ENCODE measurements around the gene PTTG1. TPM values are rescaled to one million over a fixed set of nuclear protein-coding genes. Genes with fewer than 3 reads are reported as not detected.

The PTTG1 gene
- total and polyA plus RNA-seq, 12 donors, result 0.32 to 17.5 (median 1.7) TPM; not detected in 1

GRCh38 chr5:160382346-160382745 is 39.3 kb upstream of the PTTG1 start:
- intact Hi-C loops (cut with DNase I), result loop anchor here in 1 of 10 donors (10.0 kb wide), 1 partner anchor 278 kb away; no protein-coding TSS in a partner anchor
- peaks cover 0 to 5% (median 0%) of the 10 kb centered on the region in 9 donors for H3K4me1 ChIP-seq
- H3K36me3 ChIP-seq, result no peaks in the 10 kb centered on the region
- DNase-seq (no peak), ATAC-seq (no peak)
- H3K4me3 ChIP-seq, result no peak overlapping the region
- no peaks in the 10 kb centered on the region for H3K27me3 ChIP-seq
- peaks cover 0 to 12% (median 4%) of the 10 kb centered on the region in 11 donors for H3K9me3 ChIP-seq
- WGBS, 2 donors, result 56 to 58% methylated on average over 3 of the region's 3 CpGs
- no peak overlapping the region for H3K27ac ChIP-seq
- TF ChIP-seq, protein P1, sequence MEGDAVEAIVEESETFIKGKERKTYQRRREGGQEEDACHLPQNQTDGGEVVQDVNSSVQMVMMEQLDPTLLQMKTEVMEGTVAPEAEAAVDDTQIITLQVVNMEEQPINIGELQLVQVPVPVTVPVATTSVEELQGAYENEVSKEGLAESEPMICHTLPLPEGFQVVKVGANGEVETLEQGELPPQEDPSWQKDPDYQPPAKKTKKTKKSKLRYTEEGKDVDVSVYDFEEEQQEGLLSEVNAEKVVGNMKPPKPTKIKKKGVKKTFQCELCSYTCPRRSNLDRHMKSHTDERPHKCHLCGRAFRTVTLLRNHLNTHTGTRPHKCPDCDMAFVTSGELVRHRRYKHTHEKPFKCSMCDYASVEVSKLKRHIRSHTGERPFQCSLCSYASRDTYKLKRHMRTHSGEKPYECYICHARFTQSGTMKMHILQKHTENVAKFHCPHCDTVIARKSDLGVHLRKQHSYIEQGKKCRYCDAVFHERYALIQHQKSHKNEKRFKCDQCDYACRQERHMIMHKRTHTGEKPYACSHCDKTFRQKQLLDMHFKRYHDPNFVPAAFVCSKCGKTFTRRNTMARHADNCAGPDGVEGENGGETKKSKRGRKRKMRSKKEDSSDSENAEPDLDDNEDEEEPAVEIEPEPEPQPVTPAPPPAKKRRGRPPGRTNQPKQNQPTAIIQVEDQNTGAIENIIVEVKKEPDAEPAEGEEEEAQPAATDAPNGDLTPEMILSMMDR (IDR thresholded peaks at IDR 0.05), result no peak

DNA sequence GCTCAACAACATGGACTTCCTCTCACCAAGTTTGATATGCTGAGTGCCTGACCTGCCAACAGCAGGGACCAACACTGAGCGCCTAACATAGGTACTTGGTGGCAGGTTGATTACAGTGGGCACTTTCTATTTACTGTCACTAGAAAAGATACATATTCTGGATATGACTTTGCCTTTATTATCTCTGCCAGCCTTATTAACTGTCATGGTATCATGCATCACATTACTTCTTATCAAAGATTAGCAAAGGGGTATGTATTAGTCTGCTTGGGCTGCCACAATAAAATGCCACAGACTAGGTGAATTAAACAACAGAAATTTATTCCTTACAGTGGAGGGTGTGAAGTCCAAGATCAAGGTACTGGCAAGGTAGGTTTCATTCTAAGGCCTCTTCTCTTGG is 37.0 kb upstream of the PTTG1 start:
- intact Hi-C loops (cut with DNase I), result loop anchor here in 3 of 10 donors (5.0 to 10.0 kb wide), 3 partner anchors 187 to 362 kb away; no protein-coding TSS in a partner anchor
- WGBS, 2 donors, result 97 to 100% methylated on average over 1 of the region's 1 CpG

GRCh38 chr5:160385496-160385895 is 36.2 kb upstream of the PTTG1 start:
- no peaks in the 10 kb centered on the region for H3K36me3 ChIP-seq
- TF ChIP-seq, protein P1 (IDR thresholded peaks at IDR 0.05), result no peak
- intact Hi-C loops (cut with DNase I), result loop anchor here in 3 of 10 donors (5.0 to 10.0 kb wide), 3 partner anchors 188 to 363 kb away; no protein-coding TSS in a partner anchor
- DNase-seq (no peak), ATAC-seq (no peak)
- H3K4me1 ChIP-seq, result no peaks in the 10 kb centered on the region
- no peak overlapping the region for H3K27ac ChIP-seq
- H3K9me3 ChIP-seq, result peaks cover 0 to 22% (median 11%) of the 10 kb centered on the region in 11 donors
- H3K4me3 ChIP-seq, result no peak overlapping the region
- no peaks in the 10 kb centered on the region for H3K27me3 ChIP-seq

More for the DNA sequence above, 37.0 kb upstream of the PTTG1 start:
- peaks cover 0 to 4% (median 0%) of the 10 kb centered on the region in 9 donors for H3K4me1 ChIP-seq
- TF ChIP-seq, protein P1 (IDR thresholded peaks at IDR 0.05), result no peak
- H3K36me3 ChIP-seq, result no peaks in the 10 kb centered on the region
- no peaks in the 10 kb centered on the region for H3K27me3 ChIP-seq
- H3K27ac ChIP-seq, result no peak overlapping the region
- ATAC-seq, result no peak
- DNase-seq, result no peak
- peaks cover 0 to 22% (median 11%) of the 10 kb centered on the region in 11 donors for H3K9me3 ChIP-seq
- no peak overlapping the region for H3K4me3 ChIP-seq

DNA sequence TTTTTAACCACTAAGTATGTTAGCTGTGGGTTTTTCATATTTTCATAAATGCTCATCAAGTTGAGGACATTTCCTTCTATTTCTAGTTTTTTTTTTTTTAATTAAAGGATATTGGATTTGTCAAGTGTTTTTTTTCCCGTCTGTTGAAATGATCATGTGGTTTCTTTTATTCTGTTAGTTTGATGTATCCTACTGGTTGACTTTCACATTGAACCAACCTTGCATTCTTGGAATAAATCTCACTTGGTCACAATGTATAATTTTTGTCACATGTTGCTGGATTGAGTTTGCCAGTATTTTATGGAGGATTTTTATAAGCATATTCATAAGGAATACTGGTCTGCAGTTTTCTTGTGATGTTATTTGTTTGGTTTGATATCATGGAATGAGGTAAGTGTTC is 34.2 kb upstream of the PTTG1 start:
- Histone ChIP-seq H3K27me3 (no peaks in the 10 kb centered on the region), H3K27ac (no peak overlapping the region), H3K9me3 (peaks cover 0 to 22% (median 11%) of the 10 kb centered on the region in 11 donors), H3K36me3 (no peaks in the 10 kb centered on the region), H3K4me1 (peaks cover 0 to 6% (median 0%) of the 10 kb centered on the region in 9 donors), H3K4me3 (no peak overlapping the region)
- no peak for ATAC-seq
- intact Hi-C loops (cut with DNase I), result loop anchor here in 3 of 10 donors (5.0 to 10.0 kb wide), 3 partner anchors 190 to 365 kb away; no protein-coding TSS in a partner anchor
- WGBS, 2 donors, result 93 to 97% methylated on average over 1 of the region's 1 CpG
- no peak for DNase-seq
- TF ChIP-seq, protein P1 (IDR thresholded peaks at IDR 0.05), result no peak

All from heart right ventricle (tissue), 16 donors.